Right ventricle myocardium superior (tissue), 1 donor: ENCODE measurements around the gene NPB. TPM values are rescaled to one million over a fixed set of nuclear protein-coding genes. Genes with fewer than 3 reads are reported as not detected.

ENCODE experiments used
- ATAC-seq: fragments of 200-7000 bp; cut with Tn5 transposase; one replicate; pipeline ENCODE4 v1.9.1; 2020; ENCODE audit warnings: mild to moderate bottlenecking; ENCODE audit not compliant: poor library complexity
- DNase-seq: peaks from one replicate; pipeline ENCODE4 v3.0.0-alpha.2; 2020
- intact Hi-C: fragments of 100-400 bp; cut with DNase I; formaldehyde crosslinking; loops from one replicate; pipeline ENCODE4 v1.11.2; 2022
- total RNA-seq: library from RNA; stranded (reverse); fragmentation: NEBNext Ultra II Directional; extraction: Animal tissue kit (Norgen Biotek cat#: 25700); gene quantifications from one replicate; pipeline ENCODE4 v1.2.1, GENCODE V29; 2021
- donor health status: DM: no; HTN: yes; CAD: no; lungs with severe emphysema.

Gene NPB
- total RNA-seq, 1 donor from 2014 or later, result 0.24 TPM

DNA sequence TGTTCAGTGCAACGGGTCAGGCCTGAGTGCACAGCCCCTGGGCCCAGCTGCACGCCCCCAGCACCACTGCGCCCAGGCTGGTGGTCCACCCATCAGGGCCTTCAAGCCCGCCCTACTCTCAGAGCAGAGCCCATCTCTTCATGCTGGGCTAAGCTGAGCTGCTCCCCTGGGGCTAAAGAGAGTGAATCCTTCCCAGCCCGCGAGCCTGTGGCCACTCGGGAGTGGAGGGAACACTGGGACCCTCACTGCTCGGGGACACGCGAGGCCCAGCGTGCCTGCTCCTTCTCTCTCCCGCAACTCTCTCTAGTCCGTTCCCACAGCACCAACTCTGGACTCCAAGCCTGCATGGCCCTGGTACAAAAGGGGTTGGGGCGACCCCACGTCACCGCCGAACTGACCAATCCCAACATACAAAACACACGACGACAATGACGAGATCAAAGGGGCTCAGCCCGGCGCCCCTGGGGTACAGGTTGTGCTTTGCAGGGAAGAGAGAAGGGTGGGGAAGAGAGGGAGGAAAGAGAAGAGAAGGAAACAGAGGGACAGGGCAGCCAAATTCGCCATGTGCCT is 20.0 kb downstream of the NPB start:
- ATAC-seq (no peak), DNase-seq (no peak)
- intact Hi-C loops, result no loop called here

DNA sequence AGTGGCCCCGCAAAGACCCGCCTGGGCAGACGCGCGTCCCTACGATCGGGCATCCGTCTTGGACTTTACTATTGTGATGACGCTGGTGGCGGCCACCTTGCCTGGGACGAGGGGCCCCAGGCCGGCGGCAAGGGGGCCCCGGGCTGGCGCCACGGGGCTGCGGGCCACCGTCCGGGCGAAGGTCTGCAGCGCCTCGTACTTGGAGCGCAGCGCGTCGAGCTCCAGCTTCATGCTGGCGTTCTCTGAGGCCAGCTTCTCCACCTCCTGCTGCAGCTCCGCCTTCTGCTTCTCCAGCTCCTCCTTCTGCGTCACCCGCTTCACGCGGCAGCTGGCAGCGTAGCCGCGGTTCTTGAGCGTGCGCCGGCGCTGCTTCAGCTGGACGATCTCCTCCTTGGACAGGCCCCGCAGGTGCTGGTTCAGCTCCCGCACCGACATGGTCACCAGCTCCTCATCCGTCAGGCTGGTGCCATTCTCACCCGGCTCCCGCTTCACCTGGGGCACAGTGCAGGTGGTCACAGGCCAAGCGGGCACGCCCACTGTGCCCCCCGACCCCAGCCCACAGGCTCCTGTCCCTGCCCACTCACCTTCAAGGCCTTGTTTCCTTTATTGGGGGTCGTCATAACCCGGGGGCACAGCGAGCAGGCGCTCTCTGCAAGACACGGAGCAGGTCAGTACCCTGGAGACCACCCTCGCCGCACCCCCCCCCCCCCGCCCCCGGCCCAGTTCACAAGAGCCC is 20.7 kb downstream of the NPB start:
- intact Hi-C loops, result no loop called here
- ATAC-seq (no peak), DNase-seq (no peak)

DNA sequence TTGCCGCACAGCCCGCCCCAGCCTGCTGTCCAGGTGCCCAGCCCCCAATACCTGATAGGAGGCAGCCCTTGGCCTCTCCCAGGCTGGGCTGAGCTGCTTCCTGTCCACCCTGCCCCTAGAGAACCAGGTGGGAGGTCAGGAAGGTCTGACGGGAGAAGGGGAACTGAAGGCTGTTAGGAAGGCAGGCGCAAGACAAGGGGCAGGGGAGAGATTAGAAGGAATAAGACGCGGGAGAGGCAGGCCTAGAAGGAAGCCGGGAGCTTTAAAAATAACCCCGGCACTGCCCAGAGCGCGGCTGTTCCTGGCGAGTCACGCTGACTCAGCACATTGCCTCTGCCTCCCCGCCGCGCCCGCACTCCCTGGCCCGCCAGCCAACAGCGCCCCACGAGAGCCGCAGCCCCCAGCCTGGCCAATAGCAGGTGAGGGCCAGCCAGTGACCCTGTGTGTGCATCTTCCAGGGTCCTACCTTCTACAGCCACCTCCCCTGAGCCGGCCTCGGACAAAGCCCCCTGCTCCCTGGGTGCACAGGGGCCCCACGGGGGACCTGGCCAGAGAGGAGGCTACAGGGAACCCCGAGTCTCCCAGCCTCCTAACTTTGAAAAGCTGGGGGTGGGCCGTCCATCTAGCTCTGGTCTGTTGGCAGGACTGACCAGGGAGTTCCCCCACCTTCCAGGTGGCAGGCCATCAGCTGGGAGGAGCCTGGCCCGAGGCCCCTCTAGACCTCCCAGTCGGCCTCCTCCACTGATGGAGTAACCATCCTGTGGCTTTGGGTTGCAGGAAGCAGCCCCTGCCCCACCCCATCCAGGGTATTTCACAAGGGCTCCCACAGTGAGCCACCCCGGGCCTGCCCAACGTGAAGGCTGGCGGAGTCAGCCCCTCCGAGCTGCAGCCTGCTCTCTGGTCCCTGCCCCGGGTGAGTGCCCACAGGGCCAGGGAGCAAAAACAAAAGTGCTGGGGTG is 21.5 kb downstream of the NPB start:
- DNase-seq, result peak; percentile 89
- peak; percentile 41 for ATAC-seq
- intact Hi-C loops, result no loop called here

DNA sequence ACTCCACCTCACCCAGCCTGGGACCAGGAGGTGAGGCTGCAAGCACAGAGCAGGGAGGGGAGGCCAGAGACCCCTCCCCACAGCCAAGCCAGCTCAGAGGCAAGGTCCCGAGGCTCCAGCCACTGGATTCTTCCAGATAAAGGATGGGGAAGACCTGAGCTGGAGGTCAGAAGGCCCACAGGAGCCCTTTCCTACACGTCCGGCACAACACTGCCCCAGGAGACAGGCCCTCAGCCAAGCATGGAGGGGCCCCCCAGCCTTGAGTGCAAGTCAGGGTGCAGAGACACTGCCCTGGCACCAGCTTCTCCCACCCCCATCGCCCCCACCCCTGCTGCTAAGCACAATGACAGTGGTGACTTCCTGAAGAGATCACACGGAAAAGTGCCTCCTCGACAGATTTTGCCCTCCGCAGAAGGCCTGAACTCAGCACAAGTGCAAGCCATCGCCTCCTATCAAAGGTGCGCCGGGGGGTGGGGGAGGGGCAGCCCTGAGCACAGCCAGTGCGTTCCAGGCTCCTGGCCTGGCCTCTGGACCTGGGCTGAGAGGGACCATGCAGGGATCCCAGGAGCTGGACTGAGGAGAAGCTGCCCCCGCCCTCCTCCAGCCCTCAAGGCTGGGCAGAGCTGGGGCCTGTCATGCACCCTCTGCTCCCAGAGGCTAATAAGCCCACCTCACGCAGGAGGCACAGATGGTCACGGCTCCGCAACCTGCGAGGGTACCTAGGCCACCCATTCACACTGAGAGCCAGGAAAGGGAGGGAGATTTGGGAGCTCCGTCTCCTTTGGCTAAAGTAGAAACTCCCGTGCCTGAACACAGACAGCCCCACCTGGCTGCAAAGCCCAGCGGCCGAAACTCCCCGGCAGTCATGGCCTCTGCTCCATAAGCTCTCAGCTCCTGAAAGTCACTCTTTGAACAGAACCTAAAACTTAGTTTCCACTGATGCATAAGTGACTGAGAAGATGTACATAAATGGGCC is 22.8 kb downstream of the NPB start:
- DNase-seq, result no peak
- no peak for ATAC-seq
- intact Hi-C loops, result no loop called here

DNA sequence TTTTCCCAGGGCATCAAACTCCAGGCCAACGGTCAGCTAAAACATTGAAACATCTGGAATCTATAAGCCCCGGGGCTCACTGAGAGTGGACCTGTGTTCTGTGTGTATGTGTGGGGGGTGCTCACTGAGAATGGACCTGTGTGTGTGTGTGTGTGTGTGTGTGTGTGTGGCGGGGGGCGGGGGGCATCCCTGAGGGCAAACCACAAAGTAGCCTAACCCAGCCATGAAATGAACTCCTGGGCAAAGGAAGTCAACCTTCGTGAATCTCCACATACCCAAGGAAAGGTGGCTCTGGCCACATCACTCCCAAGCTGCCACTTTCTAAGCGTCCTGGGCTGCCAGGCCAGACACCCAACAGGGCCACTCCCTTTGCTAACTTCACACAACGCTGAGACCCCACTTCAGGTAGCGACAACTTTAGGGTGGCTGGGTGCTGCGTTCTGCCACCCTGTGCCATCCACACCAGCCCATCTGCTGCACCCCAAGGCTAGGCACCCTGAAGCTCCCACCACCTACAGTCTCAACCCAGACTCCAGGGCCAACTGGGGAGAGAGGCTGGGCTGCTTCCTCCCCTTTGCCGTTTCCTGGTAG is 23.9 kb downstream of the NPB start:
- intact Hi-C loops, result no loop called here
- DNase-seq (no peak), ATAC-seq (no peak)

DNA sequence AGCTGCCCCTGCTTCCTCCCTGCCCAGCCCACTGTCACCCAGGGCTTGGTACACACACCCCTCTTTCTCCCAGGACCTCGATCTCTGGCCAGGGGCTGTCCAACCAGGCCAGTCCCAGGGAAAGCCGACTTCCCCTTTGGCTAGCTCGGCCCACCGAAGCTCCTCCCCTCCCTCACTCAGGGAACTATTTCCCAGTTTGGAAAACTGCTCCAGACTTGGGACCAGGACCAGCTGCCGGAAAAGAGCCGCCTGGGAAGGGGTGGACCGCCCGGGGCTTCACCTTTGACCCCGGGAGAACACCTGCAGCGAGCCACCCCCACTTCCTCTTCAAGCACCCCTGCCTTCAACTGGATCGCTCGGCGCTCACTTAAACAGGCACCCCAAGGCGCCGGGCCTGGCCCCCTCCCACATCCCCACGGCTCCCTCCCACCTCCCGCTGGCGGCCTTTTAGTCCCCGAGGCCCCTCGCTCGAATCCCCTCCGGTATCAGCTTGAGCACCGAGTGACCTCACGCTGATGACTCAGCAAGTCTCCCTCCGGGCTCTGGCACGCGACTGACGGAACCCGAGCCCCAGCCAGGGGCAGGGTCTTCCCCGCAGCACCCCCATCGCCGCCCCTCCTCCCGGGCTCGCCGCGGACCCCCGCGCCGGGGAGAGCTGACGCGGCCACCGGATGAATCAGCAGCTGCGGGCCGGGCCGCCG is 24.6 kb downstream of the NPB start:
- ATAC-seq, result peak; percentile 53
- peak; percentile 89 for DNase-seq
- intact Hi-C loops, result no loop called here

DNA sequence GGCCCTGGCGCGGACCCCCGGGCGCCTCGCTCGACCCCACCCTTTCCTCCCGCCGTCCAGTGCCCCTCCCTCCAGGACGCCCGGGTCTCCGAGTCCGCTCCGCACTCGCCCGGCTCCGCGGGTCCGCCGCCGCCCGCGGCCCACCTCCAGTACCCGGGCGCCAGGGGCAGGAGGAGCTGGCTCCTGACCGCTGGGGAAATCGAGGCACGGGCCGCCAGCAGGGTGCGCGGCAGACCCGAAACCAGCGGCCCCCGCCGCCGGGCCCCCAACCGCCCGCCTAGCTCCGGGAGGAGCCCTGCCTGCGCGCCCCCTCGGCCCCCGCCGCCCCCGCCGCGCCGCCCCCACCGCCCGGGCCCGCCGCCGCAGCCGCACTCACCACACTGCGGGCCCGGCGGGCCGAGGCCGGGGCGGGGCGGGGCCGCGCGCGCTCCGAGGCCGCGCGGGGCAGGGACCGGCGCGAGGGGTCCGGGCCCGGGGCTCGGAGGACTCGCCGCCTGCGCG is 25.2 kb downstream of the NPB start:
- intact Hi-C loops, result no loop called here
- DNase-seq (no peak), ATAC-seq (no peak)

DNA sequence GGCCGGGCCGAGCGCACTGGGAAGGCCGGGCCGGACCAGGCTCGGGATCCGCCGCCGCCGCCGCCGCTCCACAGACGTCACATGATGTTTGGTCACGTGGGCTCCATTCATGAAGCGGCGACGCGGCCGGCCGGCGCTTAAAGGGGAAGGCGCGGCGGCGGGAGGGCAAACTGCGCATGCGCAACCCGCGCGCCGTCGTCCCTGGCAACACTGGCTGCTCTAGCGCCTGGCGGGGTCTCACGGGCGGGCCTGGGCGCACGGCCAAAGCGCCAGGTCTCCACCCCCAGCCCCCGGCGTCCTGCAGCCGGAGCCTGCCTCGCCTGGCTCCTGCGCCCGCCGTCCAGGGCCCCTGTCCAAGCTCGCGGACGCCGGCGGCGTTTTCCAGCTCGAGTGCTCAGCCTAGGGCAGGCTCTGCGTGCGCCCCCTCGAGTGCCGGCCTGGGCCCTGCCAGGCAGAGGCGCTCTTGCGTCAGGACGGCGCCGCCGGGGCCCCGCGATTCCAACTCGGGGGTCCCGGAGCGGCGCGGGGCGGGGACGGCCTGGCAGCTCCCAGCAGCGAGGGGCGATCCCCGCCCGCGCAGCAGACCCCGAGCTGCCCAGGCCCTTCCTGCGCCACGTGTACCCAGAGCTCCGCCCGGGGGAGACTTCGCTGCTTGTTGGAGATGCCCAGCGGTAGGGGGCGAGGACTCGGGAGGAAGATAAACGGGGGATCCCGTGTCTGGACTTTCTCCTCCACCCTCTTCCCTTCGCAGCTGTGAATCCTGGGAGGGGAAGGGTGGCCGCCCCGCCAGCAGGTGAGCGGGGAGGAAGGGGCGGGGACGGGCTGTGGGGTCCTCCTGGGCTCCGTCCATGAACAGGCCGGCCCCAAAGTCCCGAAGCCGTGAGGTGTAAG is 25.9 kb downstream of the NPB start, which contains the start of gene MAFG:
MAFG (minus strand) TSS at position 83 of the 891 bp plus-strand sequence. CDS start 4,550 bp downstream, outside the sequence.
- ATAC-seq, result peak; percentile 78
- DNase-seq, result peak; percentile 95
- intact Hi-C loops, result no loop called here

DNA sequence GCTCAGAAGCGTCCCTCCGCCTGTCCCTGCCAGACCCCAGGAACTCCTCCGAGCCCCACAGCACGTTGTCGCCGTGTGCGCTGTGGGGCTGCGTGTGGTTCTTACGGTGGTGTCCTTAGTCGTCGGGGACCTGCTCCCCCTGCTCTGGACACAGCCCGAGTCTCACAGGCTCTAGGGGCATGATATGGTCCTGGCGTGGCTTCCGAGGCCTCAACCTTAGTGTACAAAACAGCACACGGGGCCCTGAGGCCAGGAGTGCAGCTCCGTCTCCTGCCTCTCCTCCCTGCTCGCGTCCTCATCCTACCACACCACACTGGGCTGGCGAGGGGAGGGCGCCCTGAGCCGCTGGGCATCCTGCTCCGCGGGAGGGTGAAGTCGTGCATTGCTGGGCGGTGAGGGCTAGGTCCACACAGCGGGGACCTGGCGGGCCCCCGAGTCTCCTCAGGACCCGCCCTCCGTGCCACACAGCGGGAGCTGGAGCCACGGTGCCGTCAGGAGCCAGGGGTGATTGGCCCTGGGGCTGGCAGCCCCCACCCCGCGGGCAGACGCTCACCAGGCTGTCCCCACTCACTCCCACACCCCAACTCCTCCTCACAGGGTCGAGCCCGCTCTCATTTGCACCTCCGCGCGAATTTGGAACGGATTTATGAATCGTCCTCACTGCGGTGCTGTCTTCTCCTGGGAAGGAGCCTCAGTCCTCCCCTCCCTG is 26.7 kb downstream of the NPB start:
- ATAC-seq (no peak), DNase-seq (no peak)
- intact Hi-C loops, result no loop called here

DNA sequence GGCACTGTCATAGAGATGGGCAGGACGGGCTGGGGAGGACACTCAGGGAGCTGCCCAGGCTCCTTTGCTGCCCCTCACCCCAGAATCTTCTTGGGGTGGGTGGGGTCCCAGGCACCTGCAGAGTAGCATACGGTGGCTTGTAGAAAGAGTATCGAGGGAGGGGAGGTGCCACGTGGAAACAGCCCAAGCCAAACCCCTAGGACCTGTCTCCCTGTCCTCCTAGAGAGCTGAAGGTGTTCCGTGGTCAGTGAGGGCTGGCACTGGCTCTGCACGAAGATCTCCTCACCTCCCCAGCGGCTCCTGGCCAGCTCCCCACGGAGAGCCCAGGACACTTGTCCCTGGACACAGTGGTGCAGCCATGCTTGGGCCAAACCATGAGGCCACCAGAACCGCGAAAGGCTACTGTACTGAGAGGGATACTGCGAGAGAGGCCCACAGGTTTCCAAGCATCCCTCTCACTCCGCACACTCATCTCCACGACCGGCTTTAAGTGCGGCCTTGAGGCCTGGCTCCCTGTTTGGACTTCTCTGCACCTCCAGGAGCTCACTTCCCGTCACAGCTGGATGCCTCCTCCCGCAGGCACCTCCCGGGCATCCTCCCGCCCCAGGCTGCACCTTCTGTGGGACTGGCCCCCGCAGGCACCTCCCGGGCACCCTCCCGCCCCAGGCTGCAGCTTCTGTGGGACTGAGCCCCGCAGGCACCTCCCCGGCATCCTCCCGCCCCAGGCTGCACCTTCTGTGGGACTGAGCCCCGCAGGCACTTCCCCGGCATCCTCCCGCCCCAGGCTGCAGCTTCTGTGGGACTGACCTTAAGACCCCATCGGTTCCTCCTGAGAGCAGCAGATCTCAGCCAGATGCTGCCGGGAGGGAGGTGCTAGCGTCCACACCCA is 27.5 kb downstream of the NPB start:
- no peak for DNase-seq
- ATAC-seq, result no peak
- intact Hi-C loops, result no loop called here

DNA sequence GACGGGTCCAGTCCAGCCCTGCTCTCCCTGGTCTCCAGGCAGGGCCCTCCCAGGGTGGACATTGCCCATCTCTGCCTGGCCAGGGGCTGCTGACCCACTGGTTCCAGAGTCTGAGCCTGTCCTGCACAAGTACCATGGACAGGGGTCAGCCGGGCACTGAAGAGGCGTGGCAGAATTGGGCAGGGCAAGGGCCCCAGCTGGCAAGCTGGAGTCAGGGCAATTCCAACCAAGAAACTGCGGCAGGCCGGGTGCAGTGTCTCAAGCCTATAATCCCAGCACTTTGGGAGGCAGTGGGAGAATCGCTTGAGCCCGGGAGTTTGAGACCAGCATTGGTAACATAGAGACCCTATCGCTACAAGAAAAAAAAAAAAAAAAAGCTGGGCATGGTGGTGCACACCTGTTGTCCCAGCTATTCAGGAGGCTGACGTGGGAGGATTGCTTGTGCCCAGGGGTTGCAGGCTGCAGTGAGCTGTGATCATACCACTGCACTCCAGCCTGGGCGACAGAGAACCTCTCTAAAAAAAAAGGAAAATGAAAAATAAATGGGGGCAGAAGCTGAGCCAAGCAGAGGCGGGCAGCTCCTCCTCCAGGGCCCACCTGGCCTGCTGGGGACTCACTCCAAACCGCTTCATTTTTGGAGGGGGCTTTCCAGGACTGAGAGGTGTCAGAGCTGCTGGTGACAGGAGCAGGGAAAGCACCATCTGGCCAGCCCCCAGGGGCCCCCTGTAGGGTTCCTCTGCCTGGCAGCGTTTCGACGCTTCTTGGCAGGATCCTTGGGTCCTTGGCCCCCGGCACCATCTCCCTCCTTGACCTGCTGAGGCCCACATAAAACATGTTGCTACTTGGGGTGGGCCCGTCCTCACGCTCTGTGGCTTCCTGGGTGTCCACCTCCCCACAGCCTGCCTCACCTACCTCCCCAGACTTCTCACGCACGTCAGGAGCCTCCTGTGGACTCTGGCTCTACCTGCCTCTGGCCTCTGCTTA is 28.4 kb downstream of the NPB start:
- DNase-seq (no peak), ATAC-seq (no peak)
- intact Hi-C loops, result no loop called here

DNA sequence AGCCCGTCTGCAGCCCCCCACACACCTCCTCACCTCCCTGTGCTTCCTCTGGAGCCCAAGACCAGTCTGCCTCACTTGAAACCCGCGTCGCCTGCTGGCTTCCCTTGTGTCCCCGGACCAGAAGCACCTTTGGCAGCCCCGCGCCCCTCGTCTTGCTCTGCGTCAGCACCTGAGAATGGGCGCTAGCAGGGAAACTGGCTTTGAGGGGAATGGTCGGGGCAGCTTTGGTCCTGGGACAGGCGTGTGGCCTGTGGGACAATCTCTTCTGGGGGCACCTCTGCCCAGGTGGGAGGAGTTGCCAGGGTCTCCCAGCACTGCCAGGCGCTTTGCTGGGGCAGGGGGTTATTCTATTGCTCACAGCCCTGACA is 29.1 kb downstream of the NPB start:
- intact Hi-C loops, result no loop called here
- ATAC-seq (no peak), DNase-seq (no peak)

DNA sequence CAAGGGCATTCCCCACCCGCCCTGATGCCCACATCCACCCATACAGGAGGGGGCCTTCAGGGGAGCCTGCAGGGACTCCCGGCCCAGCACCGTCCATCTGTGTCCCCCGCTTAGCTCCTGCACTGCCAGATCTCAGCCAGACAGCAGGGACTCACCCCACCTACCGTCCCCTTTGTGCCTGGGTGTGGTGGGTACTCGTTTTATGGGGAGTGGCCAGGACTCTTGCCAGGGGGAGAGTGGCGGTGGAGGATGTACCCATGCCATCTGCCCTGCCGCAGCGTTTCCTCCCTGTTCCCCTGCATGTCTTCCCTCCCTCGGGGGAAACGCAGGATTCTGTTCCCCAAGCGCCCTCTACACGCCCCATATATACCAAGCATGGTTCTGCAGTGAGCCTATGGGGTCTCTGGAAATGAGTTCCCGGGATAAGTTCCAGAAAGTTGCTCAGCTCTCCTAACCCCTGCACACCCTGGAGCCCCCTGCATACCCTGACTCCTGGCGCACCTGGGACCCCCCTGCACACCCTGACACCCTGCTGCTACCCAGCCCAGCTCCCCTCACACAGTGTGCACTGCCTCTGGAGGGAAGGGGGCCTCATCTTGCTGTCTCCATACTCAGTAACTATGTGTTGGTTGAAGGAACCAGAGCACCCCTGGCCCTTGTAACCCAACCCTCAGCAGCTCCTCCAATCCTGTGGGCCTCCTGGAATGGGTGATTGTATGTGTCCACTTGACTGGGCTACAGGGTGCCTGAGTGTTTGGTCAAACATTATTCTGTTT is 29.7 kb downstream of the NPB start:
- ATAC-seq (no peak), DNase-seq (no peak)
- intact Hi-C loops, result no loop called here
